NCI-H1417 treated with DMSO at 0.1 percent for 48 hours (cell line): Measurements from ENCODE around the gene KCNH1.

ENCODE experiments used
- DNase-seq: peaks from one replicate; lab custom pipeline; 2025; lab: John Stamatoyannopoulos, UW

KCNH1 gene

GRCh38 chr1:210800301-210800700 lies 333.6 kb downstream of the KCNH1 start:
- DNase-seq: no peak

- no peak for DNase-seq
Observed at GRCh38 chr1:210797422-210797821, 336.5 kb downstream of the KCNH1 start.

- DNase-seq: no peak
Observed at GRCh38 chr1:210796421-210796820, 337.5 kb downstream of the KCNH1 start.

GRCh38 chr1:210794445-210794844 lies 339.5 kb downstream of the KCNH1 start:
- DNase-seq: no peak

GRCh38 chr1:210792250-210793102 lies 341.5 kb downstream of the KCNH1 start:
- DNase-seq: no peak

GRCh38 chr1:210790196-210790595 lies 343.8 kb downstream of the KCNH1 start:
- no peak for DNase-seq

- DNase-seq: no peak
Observed at GRCh38 chr1:210787800-210788199, 346.1 kb downstream of the KCNH1 start.

- no peak for DNase-seq
Observed at GRCh38 chr1:210786546-210786945, 347.4 kb downstream of the KCNH1 start.

- no peak for DNase-seq
Observed at GRCh38 chr1:210783925-210784324, 350.0 kb downstream of the KCNH1 start.

GRCh38 chr1:210781652-210782051 lies 352.3 kb downstream of the KCNH1 start:
- DNase-seq: no peak

- DNase-seq: no peak
Observed at GRCh38 chr1:210779269-210779668, 354.7 kb downstream of the KCNH1 start.

GRCh38 chr1:210777914-210778313 lies 356.0 kb downstream of the KCNH1 start:
- no peak for DNase-seq

GRCh38 chr1:210776712-210777111 lies 357.2 kb downstream of the KCNH1 start:
- DNase-seq: no peak

GRCh38 chr1:210775289-210775688 lies 358.7 kb downstream of the KCNH1 start:
- DNase-seq: no peak

GRCh38 chr1:210773450-210773849 lies 360.5 kb downstream of the KCNH1 start:
- no peak for DNase-seq

GRCh38 chr1:210771131-210771530 lies 362.8 kb downstream of the KCNH1 start:
- DNase-seq: no peak

- no peak for DNase-seq
Observed at GRCh38 chr1:210770396-210770984, 363.5 kb downstream of the KCNH1 start.

- no peak for DNase-seq
Observed at GRCh38 chr1:210769473-210769872, 364.5 kb downstream of the KCNH1 start.

GRCh38 chr1:210764536-210764935 lies 369.4 kb downstream of the KCNH1 start:
- no peak for DNase-seq

- no peak for DNase-seq
Observed at GRCh38 chr1:210758761-210759160, 375.2 kb downstream of the KCNH1 start.

GRCh38 chr1:210758261-210758660 lies 375.7 kb downstream of the KCNH1 start:
- DNase-seq: no peak

- DNase-seq: no peak
Observed at GRCh38 chr1:210757677-210758076, 376.3 kb downstream of the KCNH1 start.

- no peak for DNase-seq
Observed at GRCh38 chr1:210755991-210756659, 377.8 kb downstream of the KCNH1 start.
